ENCODE results near the gene CPT1C. TPM values are rescaled to one million over a fixed set of nuclear protein-coding genes. Genes with fewer than 3 reads are reported as not detected.

The CPT1C gene
- total and polyA plus RNA-seq, 4 donors = 0.37 to 0.75 (median 0.59) TPM

DNA sequence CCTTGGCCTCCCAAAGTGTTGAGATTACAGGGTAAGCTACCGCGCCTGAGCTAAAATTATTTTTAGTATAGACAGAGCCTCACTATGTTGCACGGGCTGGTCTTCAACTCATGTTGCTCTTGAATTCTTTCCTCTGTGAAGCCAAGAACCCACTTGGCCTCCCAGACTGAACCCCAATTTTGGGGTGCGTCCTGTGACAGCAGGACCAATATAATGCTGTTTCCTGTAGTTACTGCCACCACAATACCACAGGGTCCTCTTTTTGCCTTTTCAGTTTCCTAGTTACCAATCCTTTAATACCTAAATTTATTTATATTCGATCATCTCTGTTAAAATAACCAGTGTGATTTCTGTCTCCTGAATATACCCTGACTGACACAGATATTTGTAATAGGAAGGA, 39.2 kb downstream of the CPT1C start (continued):
- TF ChIP-seq, protein P1, sequence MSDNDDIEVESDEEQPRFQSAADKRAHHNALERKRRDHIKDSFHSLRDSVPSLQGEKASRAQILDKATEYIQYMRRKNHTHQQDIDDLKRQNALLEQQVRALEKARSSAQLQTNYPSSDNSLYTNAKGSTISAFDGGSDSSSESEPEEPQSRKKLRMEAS (IDR thresholded peaks at IDR 0.05) = no peak
- TF ChIP-seq HNF4G (IDR thresholded peaks at IDR 0.05) = no peak
- TF ChIP-seq RXRA (IDR thresholded peaks at IDR 0.05) = no peak
- TF ChIP-seq SP1 (IDR thresholded peaks at IDR 0.05) = no peak
- TF ChIP-seq GABPA (IDR thresholded peaks at IDR 0.05 in 1 of 2, conservative IDR thresholded peaks at IDR 0.05 in 1 of 2) = no peak
- TF ChIP-seq TAF1 (conservative IDR thresholded peaks at IDR 0.05) = no peak
- TF ChIP-seq, protein P2, sequence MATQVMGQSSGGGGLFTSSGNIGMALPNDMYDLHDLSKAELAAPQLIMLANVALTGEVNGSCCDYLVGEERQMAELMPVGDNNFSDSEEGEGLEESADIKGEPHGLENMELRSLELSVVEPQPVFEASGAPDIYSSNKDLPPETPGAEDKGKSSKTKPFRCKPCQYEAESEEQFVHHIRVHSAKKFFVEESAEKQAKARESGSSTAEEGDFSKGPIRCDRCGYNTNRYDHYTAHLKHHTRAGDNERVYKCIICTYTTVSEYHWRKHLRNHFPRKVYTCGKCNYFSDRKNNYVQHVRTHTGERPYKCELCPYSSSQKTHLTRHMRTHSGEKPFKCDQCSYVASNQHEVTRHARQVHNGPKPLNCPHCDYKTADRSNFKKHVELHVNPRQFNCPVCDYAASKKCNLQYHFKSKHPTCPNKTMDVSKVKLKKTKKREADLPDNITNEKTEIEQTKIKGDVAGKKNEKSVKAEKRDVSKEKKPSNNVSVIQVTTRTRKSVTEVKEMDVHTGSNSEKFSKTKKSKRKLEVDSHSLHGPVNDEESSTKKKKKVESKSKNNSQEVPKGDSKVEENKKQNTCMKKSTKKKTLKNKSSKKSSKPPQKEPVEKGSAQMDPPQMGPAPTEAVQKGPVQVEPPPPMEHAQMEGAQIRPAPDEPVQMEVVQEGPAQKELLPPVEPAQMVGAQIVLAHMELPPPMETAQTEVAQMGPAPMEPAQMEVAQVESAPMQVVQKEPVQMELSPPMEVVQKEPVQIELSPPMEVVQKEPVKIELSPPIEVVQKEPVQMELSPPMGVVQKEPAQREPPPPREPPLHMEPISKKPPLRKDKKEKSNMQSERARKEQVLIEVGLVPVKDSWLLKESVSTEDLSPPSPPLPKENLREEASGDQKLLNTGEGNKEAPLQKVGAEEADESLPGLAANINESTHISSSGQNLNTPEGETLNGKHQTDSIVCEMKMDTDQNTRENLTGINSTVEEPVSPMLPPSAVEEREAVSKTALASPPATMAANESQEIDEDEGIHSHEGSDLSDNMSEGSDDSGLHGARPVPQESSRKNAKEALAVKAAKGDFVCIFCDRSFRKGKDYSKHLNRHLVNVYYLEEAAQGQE (IDR thresholded peaks at IDR 0.05) = no peak

DNA sequence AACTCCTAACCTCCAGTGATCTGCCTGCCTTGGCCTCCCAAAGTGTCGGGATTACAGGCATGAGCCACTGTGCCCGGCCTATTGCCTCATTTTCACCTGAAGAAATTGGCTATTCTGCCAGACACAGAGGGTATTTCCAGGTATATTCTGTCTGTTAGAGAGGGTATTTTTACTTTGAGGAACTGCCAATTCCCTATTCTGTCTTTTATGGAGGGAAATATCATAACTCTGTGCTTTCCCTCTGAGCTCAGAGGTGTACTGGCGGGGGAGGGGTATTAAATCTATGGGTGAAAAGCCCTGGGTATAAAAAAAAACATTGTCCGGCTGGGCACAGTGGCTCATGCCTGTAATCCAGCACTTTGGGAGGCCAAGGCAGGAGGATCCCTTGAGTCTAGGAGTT, 47.4 kb downstream of the CPT1C start:
- Histone ChIP-seq H3K4me1 (ENCODE audit: control insufficient read depth in 4 of 4, insufficient read depth in 4 of 4, low read length in 3 of 4) (no peaks in the 10 kb centered on the region), H3K9me3 (ENCODE audit: control insufficient read depth in 4 of 4, low read length in 3 of 4) (no peaks in the 10 kb centered on the region), H3K27me3 (ENCODE audit: control insufficient read depth in 4 of 4, insufficient read depth in 4 of 4, low read length in 3 of 4) (no peaks in the 10 kb centered on the region), H3K4me3 (ENCODE audit: low read depth in 1 of 3, low read length in 3 of 3) (no peak overlapping the region), H3K9ac (ENCODE audit: low read depth in 1 of 2, low read length in 2 of 2) (no peak overlapping the region), H3K36me3 (ENCODE audit: control insufficient read depth in 4 of 4, insufficient read depth in 3 of 4, low read depth in 1 of 4, low read length in 3 of 4) (no peaks in the 10 kb centered on the region), H3K27ac (ENCODE audit: low read depth in 1 of 2, low read length in 2 of 2) (no peak overlapping the region)
- no peak for DNase-seq (ENCODE audit: low spot score)
- 88% methylated on average over 4 of the region's 4 CpGs for WGBS
- TF ChIP-seq SP1 (IDR thresholded peaks at IDR 0.05) (no peak), RXRA (IDR thresholded peaks at IDR 0.05) (no peak), HNF4A (conservative IDR thresholded peaks at IDR 0.05) (no peak), YY1 (IDR thresholded peaks at IDR 0.05) (no peak), EGR1 (IDR thresholded peaks at IDR 0.05; ENCODE audit: low read depth in 2 of 2) (no peak), TAF1 (conservative IDR thresholded peaks at IDR 0.05) (no peak), RAD21 (IDR thresholded peaks at IDR 0.05) (no peak), NR2F2 (IDR thresholded peaks at IDR 0.05) (no peak), FOXA2 (IDR thresholded peaks at IDR 0.05) (no peak), JUND (IDR thresholded peaks at IDR 0.05) (no peak), HNF4G (IDR thresholded peaks at IDR 0.05) (no peak), FOXA1 (IDR thresholded peaks at IDR 0.05) (no peak), GABPA (IDR thresholded peaks at IDR 0.05 in 1 of 2, conservative IDR thresholded peaks at IDR 0.05 in 1 of 2) (no peak)
- TF ChIP-seq, protein P3, sequence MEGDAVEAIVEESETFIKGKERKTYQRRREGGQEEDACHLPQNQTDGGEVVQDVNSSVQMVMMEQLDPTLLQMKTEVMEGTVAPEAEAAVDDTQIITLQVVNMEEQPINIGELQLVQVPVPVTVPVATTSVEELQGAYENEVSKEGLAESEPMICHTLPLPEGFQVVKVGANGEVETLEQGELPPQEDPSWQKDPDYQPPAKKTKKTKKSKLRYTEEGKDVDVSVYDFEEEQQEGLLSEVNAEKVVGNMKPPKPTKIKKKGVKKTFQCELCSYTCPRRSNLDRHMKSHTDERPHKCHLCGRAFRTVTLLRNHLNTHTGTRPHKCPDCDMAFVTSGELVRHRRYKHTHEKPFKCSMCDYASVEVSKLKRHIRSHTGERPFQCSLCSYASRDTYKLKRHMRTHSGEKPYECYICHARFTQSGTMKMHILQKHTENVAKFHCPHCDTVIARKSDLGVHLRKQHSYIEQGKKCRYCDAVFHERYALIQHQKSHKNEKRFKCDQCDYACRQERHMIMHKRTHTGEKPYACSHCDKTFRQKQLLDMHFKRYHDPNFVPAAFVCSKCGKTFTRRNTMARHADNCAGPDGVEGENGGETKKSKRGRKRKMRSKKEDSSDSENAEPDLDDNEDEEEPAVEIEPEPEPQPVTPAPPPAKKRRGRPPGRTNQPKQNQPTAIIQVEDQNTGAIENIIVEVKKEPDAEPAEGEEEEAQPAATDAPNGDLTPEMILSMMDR (IDR thresholded peaks at IDR 0.05; ENCODE audit: low read depth, low read length, missing input control) = no peak
- TF ChIP-seq, protein P1 (IDR thresholded peaks at IDR 0.05) = no peak
- TF ChIP-seq, protein P4, sequence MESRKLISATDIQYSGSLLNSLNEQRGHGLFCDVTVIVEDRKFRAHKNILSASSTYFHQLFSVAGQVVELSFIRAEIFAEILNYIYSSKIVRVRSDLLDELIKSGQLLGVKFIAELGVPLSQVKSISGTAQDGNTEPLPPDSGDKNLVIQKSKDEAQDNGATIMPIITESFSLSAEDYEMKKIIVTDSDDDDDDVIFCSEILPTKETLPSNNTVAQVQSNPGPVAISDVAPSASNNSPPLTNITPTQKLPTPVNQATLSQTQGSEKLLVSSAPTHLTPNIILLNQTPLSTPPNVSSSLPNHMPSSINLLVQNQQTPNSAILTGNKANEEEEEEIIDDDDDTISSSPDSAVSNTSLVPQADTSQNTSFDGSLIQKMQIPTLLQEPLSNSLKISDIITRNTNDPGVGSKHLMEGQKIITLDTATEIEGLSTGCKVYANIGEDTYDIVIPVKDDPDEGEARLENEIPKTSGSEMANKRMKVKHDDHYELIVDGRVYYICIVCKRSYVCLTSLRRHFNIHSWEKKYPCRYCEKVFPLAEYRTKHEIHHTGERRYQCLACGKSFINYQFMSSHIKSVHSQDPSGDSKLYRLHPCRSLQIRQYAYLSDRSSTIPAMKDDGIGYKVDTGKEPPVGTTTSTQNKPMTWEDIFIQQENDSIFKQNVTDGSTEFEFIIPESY (IDR thresholded peaks at IDR 0.05) = no peak
- TF ChIP-seq, protein P2 (IDR thresholded peaks at IDR 0.05) = no peak

All from liver (tissue), 9 donors.